HG03575 (cell line): ENCODE measurements around the gene CCR3.

Source experiments
- ATAC-seq: cut with Tn5 transposase; IDR thresholded peaks from one replicate; pipeline ENCODE4 v1.9.1; 2021; ENCODE audit not compliant: unreplicated experiment, insufficient number of reproducible peaks, low FRiP score; ENCODE audit errors: extremely low read depth

Gene CCR3

GRCh38 chr3:46289966-46290365 lies 47.7 kb downstream of the CCR3 start:
- no peak for ATAC-seq

- no peak for ATAC-seq
Measured at GRCh38 chr3:46291046-46291445, 48.8 kb downstream of the CCR3 start.

GRCh38 chr3:46293035-46293724 lies 50.9 kb downstream of the CCR3 start:
- no peak for ATAC-seq

GRCh38 chr3:46293991-46294833 lies 52.0 kb downstream of the CCR3 start:
- no peak for ATAC-seq

GRCh38 chr3:46296826-46297225 lies 54.6 kb downstream of the CCR3 start:
- no peak for ATAC-seq

- no peak for ATAC-seq
Measured at GRCh38 chr3:46297658-46298423, 55.6 kb downstream of the CCR3 start.

GRCh38 chr3:46298871-46299607 lies 56.8 kb downstream of the CCR3 start:
- ATAC-seq, result no peak

- no peak for ATAC-seq
Measured at GRCh38 chr3:46299608-46300460, 57.6 kb downstream of the CCR3 start.

- no peak for ATAC-seq
Measured at GRCh38 chr3:46300461-46300789, 58.2 kb downstream of the CCR3 start.

- no peak for ATAC-seq
Measured at GRCh38 chr3:46301122-46301835, 59.0 kb downstream of the CCR3 start.

- no peak for ATAC-seq
Measured at GRCh38 chr3:46303240-46303639, 61.0 kb downstream of the CCR3 start.

- no peak for ATAC-seq
Measured at GRCh38 chr3:46304739-46305138, 62.5 kb downstream of the CCR3 start.

- no peak for ATAC-seq
Measured at GRCh38 chr3:46312991-46313390, 70.7 kb downstream of the CCR3 start.

- no peak for ATAC-seq
Measured at GRCh38 chr3:46314517-46314916, 72.3 kb downstream of the CCR3 start.

- no peak for ATAC-seq
Measured at GRCh38 chr3:46316206-46316605, 73.9 kb downstream of the CCR3 start.
